ENCODE results near the gene TMEM176B.

Gene TMEM176B

DNA sequence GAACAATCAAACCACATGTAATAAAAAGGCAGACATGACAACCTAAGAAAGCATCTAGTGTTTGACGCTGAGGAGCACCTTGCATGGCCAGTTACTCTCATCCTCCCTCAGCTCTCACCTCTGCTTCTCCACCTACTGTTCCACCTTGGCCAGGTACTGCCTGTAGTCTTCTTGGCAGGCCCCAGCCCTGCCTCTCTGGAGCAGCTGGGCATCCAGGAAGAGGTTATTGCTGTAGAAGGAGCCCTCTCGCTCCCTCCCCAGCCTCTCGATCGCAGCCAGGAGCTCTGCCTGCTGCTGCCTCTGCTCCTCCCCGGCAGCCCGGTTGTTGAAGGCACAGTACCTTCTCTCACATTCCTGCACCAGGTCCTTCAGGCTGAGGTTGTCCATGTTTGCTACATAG, 53.2 kb downstream of the TMEM176B start:
- DNase-seq, result no peak

DNA sequence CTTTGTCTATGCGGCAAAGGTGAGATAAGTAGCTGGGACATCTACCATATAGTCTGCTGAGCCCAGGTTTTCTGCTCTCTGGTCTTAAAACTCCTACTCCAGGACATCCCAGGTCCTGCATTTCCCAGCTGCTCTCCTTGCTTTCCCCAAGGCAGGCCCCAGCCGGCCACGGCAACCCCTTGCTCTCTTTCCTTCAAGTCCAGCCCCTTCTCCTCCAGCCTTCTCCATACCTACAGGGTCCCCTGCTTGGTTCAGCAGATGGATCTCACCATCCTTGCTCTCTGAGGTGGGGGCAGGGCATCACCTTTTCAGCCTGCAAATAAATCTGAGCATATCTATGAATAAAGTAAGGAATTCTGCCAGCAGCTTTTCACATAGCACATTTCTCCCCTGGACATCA, 54.3 kb downstream of the TMEM176B start:
- DNase-seq, result no peak

DNA sequence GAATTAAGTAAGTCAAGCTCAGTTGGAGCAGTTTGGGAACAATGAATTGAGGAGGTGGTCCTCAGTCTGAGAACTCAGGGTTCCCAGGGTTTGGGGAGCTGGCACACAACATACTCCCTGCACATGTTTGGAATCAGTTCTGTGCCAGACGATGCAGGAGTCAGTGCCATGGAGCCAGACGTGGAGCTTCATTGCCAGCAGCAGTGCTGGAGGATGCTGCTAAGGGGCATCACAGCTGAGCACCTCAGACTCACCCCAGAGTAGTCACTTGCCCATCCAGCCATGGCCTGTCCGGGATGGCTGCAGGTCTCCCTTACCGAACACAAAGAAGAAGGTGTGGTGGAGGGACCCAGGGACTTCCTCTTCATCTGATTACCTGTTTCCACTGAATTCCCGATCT, 55.1 kb downstream of the TMEM176B start:
- DNase-seq, result no peak

DNA sequence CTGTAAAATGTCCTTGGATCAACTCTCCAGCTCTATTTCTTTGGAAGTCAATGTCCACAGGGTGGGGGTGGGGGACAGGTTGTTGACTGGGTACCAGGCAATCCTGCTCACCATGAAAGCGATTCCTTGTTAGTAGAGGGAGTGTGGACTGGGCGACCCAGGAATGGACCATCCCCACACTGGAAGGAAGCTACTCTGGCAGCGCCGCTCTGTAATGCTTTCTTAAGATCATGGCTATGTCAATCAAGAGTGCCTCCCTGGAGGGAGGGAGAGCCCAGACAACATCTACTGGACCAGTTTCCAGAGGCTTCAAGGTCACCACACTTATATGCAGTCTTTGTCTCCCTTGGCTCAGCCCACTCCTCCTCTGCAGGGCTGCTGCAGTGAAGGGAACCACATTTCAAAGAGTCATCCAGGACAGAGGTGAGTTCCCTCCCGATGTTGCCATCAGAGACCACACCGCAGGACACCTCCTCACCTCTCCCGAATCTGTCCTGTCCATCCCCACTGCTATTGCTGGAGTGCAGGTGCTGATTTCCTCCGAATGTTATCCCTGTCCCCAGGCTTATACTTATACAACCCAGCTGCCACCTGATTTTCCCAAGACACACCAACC, 56.0 kb downstream of the TMEM176B start:
- DNase-seq, result no peak

DNA sequence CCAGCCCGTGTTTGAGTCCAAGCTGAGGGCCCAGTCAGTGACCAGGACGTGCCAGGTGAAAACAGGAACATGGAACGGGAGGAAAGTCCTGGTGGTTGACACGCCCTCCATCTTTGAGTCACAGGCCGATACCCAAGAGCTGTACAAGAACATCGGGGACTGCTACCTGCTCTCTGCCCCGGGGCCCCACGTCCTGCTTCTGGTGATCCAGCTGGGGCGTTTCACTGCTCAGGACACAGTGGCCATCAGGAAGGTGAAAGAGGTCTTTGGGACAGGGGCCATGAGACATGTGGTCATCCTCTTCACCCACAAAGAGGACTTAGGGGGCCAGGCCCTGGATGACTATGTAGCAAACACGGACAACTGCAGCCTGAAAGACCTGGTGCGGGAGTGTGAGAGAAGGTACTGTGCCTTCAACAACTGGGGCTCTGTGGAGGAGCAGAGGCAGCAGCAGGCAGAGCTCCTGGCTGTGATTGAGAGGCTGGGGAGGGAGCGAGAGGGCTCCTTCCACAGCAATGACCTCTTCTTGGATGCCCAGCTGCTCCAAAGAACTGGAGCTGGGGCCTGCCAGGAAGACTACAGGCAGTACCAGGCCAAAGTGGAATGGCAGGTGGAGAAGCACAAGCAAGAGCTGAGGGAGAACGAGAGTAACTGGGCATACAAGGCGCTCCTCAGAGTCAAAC, 57.7 kb downstream of the TMEM176B start:
- DNase-seq, result no peak
